RWPE1 (cell line): ENCODE results near the gene MEGF11.
A peak's percentile ranks its signal among the peaks of the same experiment; 100 is the strongest.

Source experiments
- CTCF ChIA-PET: fragments of 350-600 bp; sonication (Branson Sonifier 250); formaldehyde crosslinking; extraction: SDS; loops from one replicate; lab custom pipeline; 2021; lab: Yijun Ruan, JAX
- POLR2A ChIA-PET: fragments of 400-600 bp; formaldehyde crosslinking; extraction: SDS; loops from one replicate; lab custom pipeline; 2020; ENCODE audit warnings: antibody characterized with exemption; ENCODE audit not compliant: low non-redundant PET; lab: Yijun Ruan, JAX
- DNase-seq: peaks from one replicate; pipeline ENCODE4 v3.0.0; 2012; ENCODE audit warnings: low spot score
- H3K27ac ChIP-seq: fragments of 450-650 bp; 2 replicates; pipeline ENCODE4 v1.5.1; 2017
- TF ChIP-seq, protein P1 (sequence below): fragments of 450-650 bp; conservative IDR thresholded peaks from 2 replicates; pipeline ENCODE4 v1.5.1; 2017; ENCODE audit warnings: low read depth, mild to moderate bottlenecking

The MEGF11 gene

DNA sequence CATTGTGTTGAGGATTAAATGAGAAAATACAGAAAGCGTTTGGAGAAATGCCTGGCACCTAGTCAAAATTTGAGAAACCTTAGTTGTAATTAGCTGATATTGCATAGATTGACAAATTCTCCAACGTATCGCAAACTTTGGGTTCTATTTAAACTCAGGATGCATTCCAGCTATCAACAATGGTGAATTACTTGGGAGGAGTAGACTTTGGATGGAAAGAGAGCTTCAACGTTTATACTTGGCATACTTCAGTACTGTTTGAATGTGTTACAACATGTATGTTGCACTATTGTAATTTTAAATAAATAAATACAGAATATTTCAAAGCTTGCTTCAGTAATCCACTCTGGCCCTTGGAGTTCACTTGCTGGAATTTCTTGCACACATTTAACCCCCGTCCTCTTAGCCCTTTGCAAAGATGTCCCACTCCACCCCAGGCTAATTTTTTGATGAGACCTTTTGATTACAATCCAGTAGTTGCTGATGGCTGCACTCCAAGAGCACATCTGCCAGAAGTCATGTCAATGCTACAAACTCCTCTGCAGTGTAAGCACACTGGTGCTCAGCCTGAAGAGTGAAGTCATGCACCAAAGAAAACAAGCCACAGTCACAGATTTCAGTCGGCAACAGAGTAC, 35.1 kb upstream of the MEGF11 start:
- DNase-seq = no peak
- ChIA-PET CTCF (interaction anchor here (0.7 kb wide), 1 partner anchor 563 kb away, joined by 3 read pairs; no protein-coding TSS in a partner anchor), POLR2A (no interaction called here)
- TF ChIP-seq, protein P1, sequence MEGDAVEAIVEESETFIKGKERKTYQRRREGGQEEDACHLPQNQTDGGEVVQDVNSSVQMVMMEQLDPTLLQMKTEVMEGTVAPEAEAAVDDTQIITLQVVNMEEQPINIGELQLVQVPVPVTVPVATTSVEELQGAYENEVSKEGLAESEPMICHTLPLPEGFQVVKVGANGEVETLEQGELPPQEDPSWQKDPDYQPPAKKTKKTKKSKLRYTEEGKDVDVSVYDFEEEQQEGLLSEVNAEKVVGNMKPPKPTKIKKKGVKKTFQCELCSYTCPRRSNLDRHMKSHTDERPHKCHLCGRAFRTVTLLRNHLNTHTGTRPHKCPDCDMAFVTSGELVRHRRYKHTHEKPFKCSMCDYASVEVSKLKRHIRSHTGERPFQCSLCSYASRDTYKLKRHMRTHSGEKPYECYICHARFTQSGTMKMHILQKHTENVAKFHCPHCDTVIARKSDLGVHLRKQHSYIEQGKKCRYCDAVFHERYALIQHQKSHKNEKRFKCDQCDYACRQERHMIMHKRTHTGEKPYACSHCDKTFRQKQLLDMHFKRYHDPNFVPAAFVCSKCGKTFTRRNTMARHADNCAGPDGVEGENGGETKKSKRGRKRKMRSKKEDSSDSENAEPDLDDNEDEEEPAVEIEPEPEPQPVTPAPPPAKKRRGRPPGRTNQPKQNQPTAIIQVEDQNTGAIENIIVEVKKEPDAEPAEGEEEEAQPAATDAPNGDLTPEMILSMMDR = no peak
- peak overlapping the region; percentile 19; the same call in 1 of the 2 replicates for H3K27ac ChIP-seq

DNA sequence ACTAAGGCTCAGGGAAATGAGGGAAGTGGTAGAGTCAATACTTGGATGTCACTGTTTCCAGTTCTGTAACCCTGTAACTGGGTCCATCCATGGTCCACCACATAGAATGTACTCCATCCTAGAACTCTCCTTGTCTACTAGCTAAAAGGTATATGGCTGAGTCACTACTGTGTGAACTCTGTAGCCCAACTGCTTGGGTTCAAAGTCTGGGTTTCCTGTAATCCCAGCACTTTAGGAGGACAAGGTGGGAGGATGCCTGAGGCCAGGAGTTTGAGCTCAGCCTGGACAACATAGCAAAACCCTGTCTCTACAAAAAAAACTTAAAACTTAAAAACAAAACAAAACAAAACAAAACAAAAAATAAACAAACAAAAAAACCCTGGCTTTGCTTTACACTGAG, 34.5 kb upstream of the MEGF11 start:
- POLR2A ChIA-PET = no interaction called here
- no peak overlapping the region for H3K27ac ChIP-seq
- TF ChIP-seq, protein P1 = no peak
- CTCF ChIA-PET = interaction anchor here (0.6 to 0.7 kb wide), 2 partner anchors 105 to 153 kb away, joined by 3 to 4 read pairs; no protein-coding TSS in a partner anchor
- no peak for DNase-seq

DNA sequence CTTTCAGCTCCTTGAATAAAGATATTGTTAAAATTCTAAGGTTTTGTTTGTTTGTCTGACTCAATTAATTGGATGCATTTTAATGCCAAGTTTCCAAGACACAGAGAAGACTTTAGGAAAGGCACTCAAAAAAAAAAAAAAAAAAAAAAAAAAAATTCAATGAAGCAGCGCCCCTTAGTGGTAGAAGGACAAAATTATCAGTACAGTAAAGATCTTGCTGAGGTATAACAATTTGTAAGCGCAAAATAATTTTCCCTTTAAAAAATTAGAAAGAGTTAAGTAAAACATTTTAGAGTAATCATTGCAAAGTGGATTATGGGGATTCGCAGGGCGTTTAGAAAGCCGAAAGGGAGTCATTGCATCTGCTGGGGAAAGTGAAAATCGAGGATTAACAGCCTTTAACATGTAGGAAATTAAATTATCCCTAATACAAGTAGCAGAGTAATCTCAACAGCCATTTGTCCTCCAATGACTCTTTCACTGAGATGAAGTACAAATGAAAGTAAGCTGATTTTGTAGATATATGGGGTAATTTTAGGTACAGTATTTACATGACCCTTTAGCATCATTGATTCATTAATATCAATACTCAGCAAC, 34.0 kb upstream of the MEGF11 start:
- peak; percentile 26 for DNase-seq
- CTCF ChIA-PET = interaction anchor here (0.5 to 0.7 kb wide), 5 partner anchors 56 to 320 kb away, joined by 3 to 5 read pairs (median 4); no protein-coding TSS in a partner anchor

DNA sequence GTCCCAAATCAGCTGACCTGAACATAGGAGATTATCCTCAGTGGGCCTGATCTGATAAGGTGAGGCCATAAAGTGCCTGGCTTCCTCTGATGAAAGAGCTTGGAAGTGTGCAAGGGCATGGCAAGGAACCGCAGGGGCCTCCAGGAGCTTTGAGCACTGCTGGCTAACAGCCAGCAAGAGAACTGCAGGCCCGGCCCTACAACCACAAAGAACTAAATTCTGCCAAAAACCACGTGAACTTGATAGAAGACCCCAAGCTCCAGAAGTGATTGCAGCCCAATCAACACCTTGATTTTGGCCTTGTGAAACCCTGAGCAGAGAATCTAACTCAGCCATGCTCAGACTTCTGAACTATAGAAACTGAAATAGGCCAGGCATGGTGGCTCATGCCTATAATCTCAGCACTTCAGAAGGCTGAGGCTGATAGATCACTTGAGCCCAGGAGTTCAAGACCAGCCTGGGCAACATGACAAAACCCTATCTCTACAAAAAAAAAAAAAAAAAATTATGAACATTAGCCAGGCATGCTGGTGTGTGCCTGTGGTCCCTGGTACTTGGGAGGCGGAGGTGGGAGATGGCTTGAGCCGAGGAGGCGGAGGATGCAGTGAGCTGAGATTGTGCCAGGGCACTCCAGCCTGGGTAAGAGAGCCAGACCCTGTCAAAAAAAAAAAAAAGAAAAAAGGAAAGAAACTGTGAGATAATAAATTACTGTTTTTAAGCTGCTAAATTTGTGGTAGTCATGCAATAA, 32.2 kb upstream of the MEGF11 start:
- H3K27ac ChIP-seq = no peak overlapping the region
- ChIA-PET CTCF (interaction anchor here (0.5 to 1.1 kb wide), 2 partner anchors 33 to 190 kb away, joined by 3 to 5 read pairs; no protein-coding TSS in a partner anchor), POLR2A (no interaction called here)
- TF ChIP-seq, protein P1 = no peak
- no peak for DNase-seq

More for the DNA sequence above, 34.0 kb upstream of the MEGF11 start:
- TF ChIP-seq, protein P1 = peak; percentile 80
- POLR2A ChIA-PET = no interaction called here
- H3K27ac ChIP-seq = no peak overlapping the region

DNA sequence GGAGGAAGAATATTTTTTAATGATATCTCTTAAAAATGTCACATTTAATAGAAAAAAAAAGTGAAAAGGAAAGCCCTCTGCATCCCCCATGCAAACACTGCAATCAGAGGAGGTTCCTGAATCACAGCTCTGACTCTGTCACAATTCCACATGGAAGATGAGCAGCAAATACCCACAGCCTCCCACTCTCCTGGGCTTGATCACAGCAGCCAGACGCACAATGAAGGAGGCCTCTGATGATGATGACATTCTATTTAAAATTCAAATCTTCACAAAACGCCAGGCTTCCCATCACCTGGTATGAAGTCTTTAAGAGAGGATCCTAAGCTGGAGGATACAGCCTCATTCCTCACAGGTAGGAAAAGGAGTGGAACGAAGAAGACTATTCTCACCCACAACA, 30.7 kb upstream of the MEGF11 start:
- ChIA-PET POLR2A (no interaction called here), CTCF (no interaction called here)
- no peak overlapping the region for H3K27ac ChIP-seq

DNA sequence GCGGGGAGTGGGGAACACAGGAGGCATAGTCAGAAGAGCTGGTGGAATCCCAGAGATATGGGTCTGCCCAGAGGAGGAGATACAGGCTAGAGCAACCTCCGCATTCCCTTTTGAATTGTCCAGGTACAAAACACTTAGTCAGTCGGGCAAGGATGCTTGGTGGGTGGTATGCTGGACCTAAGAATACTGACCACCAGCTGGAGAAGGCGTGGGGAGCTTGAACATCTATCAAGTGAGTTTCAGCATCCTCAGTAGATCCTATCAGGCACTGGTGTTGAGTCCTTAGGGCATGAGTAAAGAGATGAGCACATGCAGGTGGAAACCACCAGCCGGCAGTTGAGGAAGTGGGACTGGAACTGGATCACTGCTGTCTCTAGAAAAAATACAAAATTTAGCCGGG, 25.1 kb upstream of the MEGF11 start:
- ChIA-PET POLR2A (no interaction called here), CTCF (interaction anchor here (0.6 kb wide), 1 partner anchor 31 kb away, joined by 3 read pairs; no protein-coding TSS in a partner anchor)
- TF ChIP-seq, protein P1 = no peak
- no peak for DNase-seq
- no peak overlapping the region for H3K27ac ChIP-seq

More for the DNA sequence above, 30.7 kb upstream of the MEGF11 start:
- TF ChIP-seq, protein P1 = no peak
- no peak for DNase-seq
